Upper lobe of right lung (tissue), 1 donor: ENCODE results near the gene ABLIM2. TPM values are rescaled to one million over a fixed set of nuclear protein-coding genes. Genes with fewer than 3 reads are reported as not detected.
"Not testable (repeated sequence)": the region's sequence is repeated elsewhere in the genome, so short reads cannot be mapped to it uniquely, and the experiment has no call there.

ENCODE experiments used
- ATAC-seq: fragments of 200-7000 bp; cut with Tn5 transposase; one replicate; pipeline ENCODE4 v1.9.1; 2020; ENCODE audit warnings: mild to moderate bottlenecking, moderate library complexity
- DNase-seq: peaks from one replicate; pipeline ENCODE4 v3.0.0-alpha.2; 2020
- H3K27ac ChIP-seq: fragments of 200-600 bp; one replicate; pipeline ENCODE4 v1.8.0; 2022
- H3K27me3 ChIP-seq: fragments of 200-600 bp; one replicate; pipeline ENCODE4 v1.8.0; 2022; ENCODE audit warnings: mild to moderate bottlenecking
- H3K36me3 ChIP-seq: fragments of 200-600 bp; one replicate; pipeline ENCODE4 v1.8.0; 2022
- H3K4me1 ChIP-seq: fragments of 200-600 bp; one replicate; pipeline ENCODE4 v1.8.0; 2022
- H3K4me3 ChIP-seq: fragments of 200-600 bp; one replicate; pipeline ENCODE4 v1.8.0; 2022; ENCODE audit warnings: mild to moderate bottlenecking
- H3K9me3 ChIP-seq: fragments of 200-600 bp; one replicate; pipeline ENCODE4 v1.8.0; 2022
- intact Hi-C: fragments of 100-400 bp; cut with DNase I; formaldehyde crosslinking; loops from one replicate; pipeline ENCODE4 v1.11.0; 2022
- total RNA-seq: library from RNA; stranded (reverse); fragmentation: NEBNext Ultra II Directional; extraction: Animal tissue kit (Norgen Biotek cat#: 25700); gene quantifications from one replicate; pipeline ENCODE4 v1.2.1, GENCODE V29; 2021
- TF ChIP-seq, protein P1 (sequence below): fragments of 200-600 bp; IDR thresholded peaks from one replicate; pipeline ENCODE4 v1.8.0; 2022; ENCODE audit warnings: antibody characterized with exemption
- donor health status: DM: no; HTN: yes; CAD: no; lungs with severe emphysema.

ABLIM2 gene
- total RNA-seq, 1 donor from 2014 or later: 12.7 TPM

DNA sequence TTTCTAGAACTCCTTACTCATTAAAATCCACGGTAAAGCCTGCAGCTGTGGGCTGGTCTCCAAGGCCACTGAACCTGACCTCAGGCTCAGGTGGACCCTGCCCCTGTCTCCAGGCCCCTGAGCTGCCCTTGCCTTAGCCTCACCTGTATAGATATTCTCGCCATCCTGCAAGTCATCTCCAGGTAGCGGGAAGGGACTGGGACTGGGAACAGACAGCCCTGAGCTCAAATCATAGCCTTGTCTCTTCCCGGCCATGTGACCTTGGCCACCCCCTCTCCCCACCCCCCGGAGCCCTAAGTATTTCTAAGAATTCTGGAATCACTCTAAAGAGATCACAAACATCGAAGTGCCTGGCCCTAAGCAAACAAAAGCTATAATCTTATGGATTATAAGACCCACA is 17.7 kb downstream of the ABLIM2 start:
- TF ChIP-seq, protein P1, sequence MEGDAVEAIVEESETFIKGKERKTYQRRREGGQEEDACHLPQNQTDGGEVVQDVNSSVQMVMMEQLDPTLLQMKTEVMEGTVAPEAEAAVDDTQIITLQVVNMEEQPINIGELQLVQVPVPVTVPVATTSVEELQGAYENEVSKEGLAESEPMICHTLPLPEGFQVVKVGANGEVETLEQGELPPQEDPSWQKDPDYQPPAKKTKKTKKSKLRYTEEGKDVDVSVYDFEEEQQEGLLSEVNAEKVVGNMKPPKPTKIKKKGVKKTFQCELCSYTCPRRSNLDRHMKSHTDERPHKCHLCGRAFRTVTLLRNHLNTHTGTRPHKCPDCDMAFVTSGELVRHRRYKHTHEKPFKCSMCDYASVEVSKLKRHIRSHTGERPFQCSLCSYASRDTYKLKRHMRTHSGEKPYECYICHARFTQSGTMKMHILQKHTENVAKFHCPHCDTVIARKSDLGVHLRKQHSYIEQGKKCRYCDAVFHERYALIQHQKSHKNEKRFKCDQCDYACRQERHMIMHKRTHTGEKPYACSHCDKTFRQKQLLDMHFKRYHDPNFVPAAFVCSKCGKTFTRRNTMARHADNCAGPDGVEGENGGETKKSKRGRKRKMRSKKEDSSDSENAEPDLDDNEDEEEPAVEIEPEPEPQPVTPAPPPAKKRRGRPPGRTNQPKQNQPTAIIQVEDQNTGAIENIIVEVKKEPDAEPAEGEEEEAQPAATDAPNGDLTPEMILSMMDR: no peak
- intact Hi-C loops: no loop called here
- ATAC-seq (no peak), DNase-seq (no peak)
- Histone ChIP-seq H3K36me3 (no peaks in the 10 kb centered on the region), H3K9me3 (no peaks in the 10 kb centered on the region), H3K4me3 (no peak overlapping the region), H3K4me1 (peaks cover 8% of the 10 kb centered on the region), H3K27ac (no peak overlapping the region), H3K27me3 (no peaks in the 10 kb centered on the region)

DNA sequence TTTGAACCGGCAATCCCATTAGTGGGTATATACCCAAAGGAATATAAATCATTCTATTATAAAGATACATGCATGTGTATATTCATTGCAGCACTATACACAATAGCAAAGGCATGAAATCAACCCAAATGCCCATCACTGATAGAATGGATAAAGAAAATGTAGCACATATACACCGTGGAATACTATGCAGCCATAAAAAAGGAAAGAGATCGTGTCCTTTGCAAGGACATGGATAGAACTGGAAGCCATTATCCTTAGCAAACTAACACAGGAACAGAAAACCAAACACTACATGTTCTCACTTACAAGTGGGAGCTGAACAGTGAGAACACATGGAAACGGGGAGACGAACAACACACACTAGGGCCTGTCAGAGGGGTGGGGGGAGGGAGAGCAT is 18.9 kb downstream of the ABLIM2 start:
- H3K4me1 ChIP-seq, H3K27ac ChIP-seq, H3K4me3 ChIP-seq, H3K27me3 ChIP-seq, H3K36me3 ChIP-seq, H3K9me3 ChIP-seq, ATAC-seq, intact Hi-C loops, DNase-seq: not testable (repeated sequence)

DNA sequence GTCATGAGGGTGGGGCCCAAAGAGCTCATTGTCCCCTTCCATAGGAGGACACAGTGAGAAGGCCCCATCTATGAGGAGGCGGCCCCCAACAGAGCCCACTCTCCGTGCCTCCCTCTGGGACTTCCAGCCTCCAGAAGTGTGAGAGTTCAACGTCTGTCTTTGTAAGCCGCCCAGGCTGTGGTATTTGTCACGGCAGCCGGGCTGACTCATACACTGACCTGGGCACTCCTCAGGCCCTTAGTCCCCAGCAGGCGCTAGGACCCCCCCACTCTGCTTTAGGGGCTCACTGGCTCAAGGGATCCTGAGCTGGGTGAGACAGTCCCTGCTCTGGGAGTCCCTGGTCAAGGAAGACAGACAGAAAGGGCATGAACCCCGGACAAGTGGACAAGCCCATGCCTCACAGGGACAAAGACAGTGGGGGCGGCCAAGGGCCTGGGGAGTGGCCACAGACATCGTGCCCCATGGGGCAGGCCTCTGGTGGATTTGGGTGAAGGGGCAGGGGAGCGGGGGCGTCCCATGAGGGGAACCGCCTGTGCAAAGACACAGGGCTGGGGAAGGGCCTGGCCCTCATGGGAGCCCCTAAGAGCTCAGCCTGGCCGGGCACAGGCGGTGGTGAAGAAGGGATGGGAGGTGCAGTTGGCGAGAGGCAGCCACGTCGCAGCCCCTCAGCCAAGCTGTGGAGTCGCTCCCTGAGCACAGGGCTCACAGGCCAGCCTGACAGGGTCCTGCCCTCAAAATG is 21.5 kb downstream of the ABLIM2 start:
- ATAC-seq: no peak
- Histone ChIP-seq H3K27ac (no peak overlapping the region), H3K27me3 (no peaks in the 10 kb centered on the region), H3K36me3 (no peaks in the 10 kb centered on the region), H3K4me1 (no peaks in the 10 kb centered on the region), H3K9me3 (no peaks in the 10 kb centered on the region), H3K4me3 (no peak overlapping the region)
- TF ChIP-seq, protein P1: no peak
- intact Hi-C loops: no loop called here
- no peak for DNase-seq

DNA sequence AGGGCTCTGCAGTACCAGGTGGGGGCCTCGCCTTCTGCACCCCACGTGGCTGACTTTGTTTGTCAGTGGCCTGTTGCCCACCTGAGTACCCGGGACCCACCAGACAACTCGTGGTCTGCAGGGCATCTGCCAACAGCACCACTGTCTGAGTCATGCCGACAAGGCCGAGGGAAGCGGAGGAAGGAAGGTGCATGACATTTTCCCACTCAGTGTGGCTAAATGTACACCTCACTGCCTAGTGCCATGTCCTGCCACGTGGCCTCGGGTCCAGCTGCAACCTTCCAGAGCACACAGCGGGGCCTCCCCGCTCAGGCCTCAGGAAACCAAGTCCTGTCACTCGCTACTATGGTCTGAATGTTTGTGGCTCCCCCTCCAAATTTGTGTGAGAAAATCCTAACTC is 22.1 kb downstream of the ABLIM2 start:
- no peak for ATAC-seq
- no peak for DNase-seq
- intact Hi-C loops: no loop called here

DNA sequence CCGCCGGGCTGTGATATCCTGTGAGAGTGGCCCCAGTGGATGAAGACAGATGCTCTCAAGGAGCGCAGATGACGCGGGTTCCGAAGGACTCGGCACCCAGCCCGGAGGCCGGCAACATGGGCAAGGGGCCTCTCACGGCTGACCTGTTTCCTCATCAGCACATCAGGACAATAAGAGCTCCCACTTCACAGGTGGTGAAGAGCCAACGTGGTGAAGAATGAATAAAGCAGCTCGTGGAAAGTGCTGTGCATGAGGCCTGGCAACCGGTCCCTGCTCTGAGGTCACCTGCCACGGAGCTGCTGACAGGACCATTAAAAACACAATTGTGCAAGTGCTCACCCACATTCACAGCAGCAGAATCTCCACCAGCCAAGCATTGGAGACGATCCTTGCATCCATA is 22.9 kb downstream of the ABLIM2 start:
- TF ChIP-seq, protein P1: no peak
- intact Hi-C loops: no loop called here
- H3K9me3 ChIP-seq: no peaks in the 10 kb centered on the region
- H3K27ac ChIP-seq: no peak overlapping the region
- no peak overlapping the region for H3K4me3 ChIP-seq
- no peaks in the 10 kb centered on the region for H3K27me3 ChIP-seq
- ATAC-seq (no peak), DNase-seq (no peak)
- H3K36me3 ChIP-seq: no peaks in the 10 kb centered on the region
- no peaks in the 10 kb centered on the region for H3K4me1 ChIP-seq

More for the DNA sequence above, 22.1 kb downstream of the ABLIM2 start:
- H3K36me3 ChIP-seq: no peaks in the 10 kb centered on the region
- TF ChIP-seq, protein P1: no peak
- H3K27ac ChIP-seq: no peak overlapping the region
- no peaks in the 10 kb centered on the region for H3K27me3 ChIP-seq
- no peaks in the 10 kb centered on the region for H3K9me3 ChIP-seq
- no peak overlapping the region for H3K4me3 ChIP-seq
- H3K4me1 ChIP-seq: no peaks in the 10 kb centered on the region

DNA sequence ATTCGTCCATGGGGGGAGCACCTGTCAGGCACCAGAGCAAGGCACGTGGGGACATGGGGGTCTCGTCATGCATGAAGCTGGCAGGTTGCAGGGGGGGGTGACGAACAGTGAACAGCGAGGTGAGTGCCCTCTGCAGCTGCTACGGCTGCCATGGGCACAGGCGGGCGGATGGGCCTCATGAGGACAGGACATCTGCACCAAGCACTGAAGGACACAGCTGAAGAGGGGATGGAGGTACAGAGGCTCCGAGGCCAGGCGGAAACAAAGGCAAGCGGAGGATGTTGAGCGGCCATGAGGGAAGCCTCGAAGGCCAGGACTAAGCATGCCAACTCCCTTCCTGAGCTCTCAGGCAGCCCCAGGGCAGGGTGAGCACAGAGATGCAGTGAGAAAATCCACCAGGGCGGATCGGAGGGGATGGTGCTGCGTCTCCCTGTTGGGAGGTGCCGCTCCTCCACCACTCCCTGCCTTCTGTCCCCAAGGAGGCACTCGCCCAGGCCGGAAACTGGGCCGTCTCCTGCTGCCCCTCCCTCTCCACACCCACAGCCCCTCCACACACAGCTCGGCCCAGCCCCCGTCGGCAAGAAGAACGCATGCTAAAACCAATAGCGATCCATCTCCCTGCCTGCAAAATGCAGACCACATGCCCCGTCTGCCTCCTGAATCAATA is 24.6 kb downstream of the ABLIM2 start:
- DNase-seq: no peak

More for the DNA sequence above, 24.6 kb downstream of the ABLIM2 start:
- intact Hi-C loops: no loop called here
- no peaks in the 10 kb centered on the region for H3K36me3 ChIP-seq
- TF ChIP-seq, protein P1: no peak
- ATAC-seq: no peak
- no peaks in the 10 kb centered on the region for H3K9me3 ChIP-seq
- no peaks in the 10 kb centered on the region for H3K4me1 ChIP-seq
- no peak overlapping the region for H3K4me3 ChIP-seq
- H3K27me3 ChIP-seq: no peaks in the 10 kb centered on the region
- H3K27ac ChIP-seq: no peak overlapping the region
